ENCODE data around the gene STAP2. TPM values are rescaled to one million over a fixed set of nuclear protein-coding genes. Genes with fewer than 3 reads are reported as not detected.

STAP2 gene
- total and polyA plus RNA-seq, 8 donors, result 20.7 to 250 (median 43.3) TPM; not detected in 1

DNA sequence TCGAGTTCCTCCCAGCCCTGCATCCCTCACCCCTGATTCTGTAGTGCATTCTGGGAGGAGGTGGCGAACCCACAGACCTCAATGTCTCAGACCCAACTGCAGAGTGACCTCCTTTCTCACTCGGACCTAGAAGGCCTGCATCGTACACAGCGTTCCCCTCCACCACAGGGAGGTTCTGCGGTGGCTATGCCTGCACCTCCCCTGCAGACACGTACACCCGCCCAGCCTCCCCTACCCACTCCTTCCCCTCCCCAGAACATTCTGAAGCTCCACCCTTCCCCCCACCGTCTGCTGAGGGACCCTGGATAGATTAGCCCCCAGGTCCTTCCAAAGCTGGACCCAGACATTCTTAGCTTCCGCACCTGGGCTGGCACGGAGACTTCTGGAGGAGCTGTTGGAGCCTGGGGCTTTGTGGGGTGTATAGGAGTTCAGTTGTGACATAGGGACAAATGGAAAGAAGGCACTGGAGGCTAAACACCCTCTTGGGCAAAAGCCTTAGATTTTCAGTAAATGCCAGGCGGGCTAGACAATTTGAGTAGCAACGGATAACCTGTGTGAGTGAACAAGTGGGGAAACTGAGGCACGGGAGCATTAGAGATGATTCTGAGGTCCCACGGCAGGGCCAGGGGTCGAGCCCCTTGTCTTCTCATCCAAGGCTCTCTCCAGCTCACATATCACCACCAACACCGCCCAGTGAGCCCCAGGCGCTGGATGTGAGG lies 34.6 kb downstream of the STAP2 start:
- intact Hi-C loops (cut with DNase I; ENCODE audit: low total_unique reads), result no loop called here
- TF ChIP-seq, protein P1, sequence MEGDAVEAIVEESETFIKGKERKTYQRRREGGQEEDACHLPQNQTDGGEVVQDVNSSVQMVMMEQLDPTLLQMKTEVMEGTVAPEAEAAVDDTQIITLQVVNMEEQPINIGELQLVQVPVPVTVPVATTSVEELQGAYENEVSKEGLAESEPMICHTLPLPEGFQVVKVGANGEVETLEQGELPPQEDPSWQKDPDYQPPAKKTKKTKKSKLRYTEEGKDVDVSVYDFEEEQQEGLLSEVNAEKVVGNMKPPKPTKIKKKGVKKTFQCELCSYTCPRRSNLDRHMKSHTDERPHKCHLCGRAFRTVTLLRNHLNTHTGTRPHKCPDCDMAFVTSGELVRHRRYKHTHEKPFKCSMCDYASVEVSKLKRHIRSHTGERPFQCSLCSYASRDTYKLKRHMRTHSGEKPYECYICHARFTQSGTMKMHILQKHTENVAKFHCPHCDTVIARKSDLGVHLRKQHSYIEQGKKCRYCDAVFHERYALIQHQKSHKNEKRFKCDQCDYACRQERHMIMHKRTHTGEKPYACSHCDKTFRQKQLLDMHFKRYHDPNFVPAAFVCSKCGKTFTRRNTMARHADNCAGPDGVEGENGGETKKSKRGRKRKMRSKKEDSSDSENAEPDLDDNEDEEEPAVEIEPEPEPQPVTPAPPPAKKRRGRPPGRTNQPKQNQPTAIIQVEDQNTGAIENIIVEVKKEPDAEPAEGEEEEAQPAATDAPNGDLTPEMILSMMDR (IDR thresholded peaks at IDR 0.05), result no peak
- TF ChIP-seq EP300 (IDR thresholded peaks at IDR 0.05), result no peak
- TF ChIP-seq POLR2AphosphoS5 (IDR thresholded peaks at IDR 0.05), result no peak
- Histone ChIP-seq H3K27ac (no peak overlapping the region), H3K4me3 (peak overlapping the region; percentile 24 to 44 (median 32)), H3K27me3 (peaks cover 9 to 50% (median 18%) of the 10 kb centered on the region in 3 donors), H3K36me3 (no peaks in the 10 kb centered on the region), H3K9me3 (no peaks in the 10 kb centered on the region), H3K4me1 (peaks cover 0 to 10% (median 8%) of the 10 kb centered on the region in 4 donors)
- no peak for DNase-seq
- 41 to 52% (median 49%) methylated on average over 13 to 18 of the region's 18 CpGs for WGBS, 5 donors

DNA sequence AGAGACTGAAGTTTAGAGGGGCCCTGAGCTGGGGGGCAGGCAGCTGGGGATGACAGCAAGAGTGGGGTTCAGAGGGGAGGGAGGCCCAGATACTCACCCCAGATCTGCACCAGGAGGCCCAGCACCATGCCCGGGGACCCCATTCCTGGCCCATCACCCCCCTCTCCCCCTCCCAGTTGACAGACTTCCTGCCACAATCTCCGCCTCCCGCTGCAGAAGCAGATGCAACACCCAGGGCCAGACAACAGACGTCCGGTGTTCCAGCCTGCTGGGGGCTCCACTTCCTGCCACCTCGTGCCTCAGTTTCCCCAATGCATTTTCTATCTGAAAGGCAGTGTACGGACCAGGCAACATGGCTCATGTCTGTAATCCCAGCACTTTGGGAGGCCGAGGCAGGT lies 36.4 kb downstream of the STAP2 start, which contains the start of gene TMIGD2:
TSS of gene TMIGD2 (minus strand) at position 147 of the 398 bp plus-strand sequence. CDS start at position 143, 4 bp downstream.
- no peak for DNase-seq
- WGBS, 5 donors, result 46 to 68% (median 65%) methylated on average over 8 of the region's 8 CpGs
- Histone ChIP-seq H3K4me1 (peaks cover 0 to 10% (median 8%) of the 10 kb centered on the region in 4 donors), H3K36me3 (no peaks in the 10 kb centered on the region), H3K27ac (no peak within 1 kb of the TSS), H3K4me3 (no peak within 1 kb of the TSS), H3K27me3 (peaks cover 9 to 52% (median 18%) of the 10 kb centered on the region in 3 donors), H3K9me3 (no peaks in the 10 kb centered on the region)
- TF ChIP-seq EP300 (IDR thresholded peaks at IDR 0.05) (no peak), POLR2A (IDR thresholded peaks at IDR 0.05) (no peak), POLR2AphosphoS5 (IDR thresholded peaks at IDR 0.05) (no peak)
- intact Hi-C loops (cut with DNase I; ENCODE audit: low total_unique reads), result no loop called here

DNA sequence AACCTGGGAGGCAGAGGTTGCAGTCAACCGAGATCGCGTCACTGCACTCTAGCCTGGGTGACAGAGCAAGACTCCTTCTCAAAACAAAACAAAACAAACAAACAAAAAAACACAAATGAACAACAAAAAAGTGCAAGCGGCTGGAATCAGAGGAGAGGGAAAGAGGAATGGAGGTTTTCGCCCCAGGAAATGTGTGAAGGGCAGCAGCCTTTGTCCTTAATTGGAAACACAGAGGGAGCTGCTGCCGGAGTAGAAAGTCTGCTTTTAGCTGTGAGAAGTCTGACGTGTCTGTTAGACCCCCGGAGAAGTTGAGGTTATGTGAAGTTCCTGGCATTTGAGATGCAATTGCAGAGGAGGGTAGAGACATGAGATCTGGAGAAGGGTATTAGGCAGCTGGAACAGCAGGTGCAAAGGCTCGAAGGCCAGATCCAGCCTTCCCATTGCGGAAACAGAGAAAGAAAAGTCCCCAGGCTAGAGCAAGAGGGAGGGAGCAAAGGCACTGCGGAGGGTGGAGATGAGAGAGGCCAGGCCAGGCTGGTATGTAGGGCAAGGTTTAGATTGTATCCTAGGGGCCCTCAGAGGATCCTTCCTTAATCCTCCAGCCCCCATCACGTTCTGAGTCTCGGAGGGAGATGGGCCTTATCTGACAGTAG lies 36.9 kb downstream of the STAP2 start:
- peak in 1 of 2 donors; percentile 44 for DNase-seq
- no peaks in the 10 kb centered on the region for H3K36me3 ChIP-seq
- H3K27me3 ChIP-seq, result peaks cover 9 to 53% (median 18%) of the 10 kb centered on the region in 3 donors
- no peak overlapping the region for H3K27ac ChIP-seq
- peaks cover 0 to 10% (median 8%) of the 10 kb centered on the region in 4 donors for H3K4me1 ChIP-seq
- no peaks in the 10 kb centered on the region for H3K9me3 ChIP-seq
- H3K4me3 ChIP-seq, result no peak overlapping the region
- intact Hi-C loops (cut with DNase I; ENCODE audit: low total_unique reads), result no loop called here
- no peak for TF ChIP-seq EP300 (IDR thresholded peaks at IDR 0.05)
- TF ChIP-seq POLR2A (IDR thresholded peaks at IDR 0.05), result no peak
- TF ChIP-seq, protein P1 (IDR thresholded peaks at IDR 0.05), result no peak
- no peak for TF ChIP-seq POLR2AphosphoS5 (IDR thresholded peaks at IDR 0.05)
- 47 to 55% (median 51%) methylated on average over 13 of the region's 13 CpGs for WGBS, 5 donors

DNA sequence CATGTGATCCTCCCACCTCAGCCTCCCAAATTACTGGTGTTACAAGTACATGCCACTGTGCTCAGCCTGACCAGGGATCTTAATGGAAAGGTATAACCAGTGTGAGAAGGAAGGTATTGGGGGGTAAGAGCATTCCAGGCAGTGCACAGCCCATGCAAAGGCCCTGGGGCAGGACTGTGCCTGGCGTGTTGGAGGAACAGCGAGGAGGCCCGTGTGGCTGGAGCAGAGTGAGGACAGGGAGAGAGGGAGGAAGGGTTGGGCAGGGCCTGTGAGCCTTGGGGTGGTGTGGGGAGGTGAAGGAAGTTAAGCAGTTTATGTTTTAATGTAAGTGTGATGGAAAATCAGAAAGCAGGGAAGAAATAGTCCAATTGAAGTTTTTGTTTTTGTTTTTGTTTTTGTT lies 38.0 kb downstream of the STAP2 start:
- Histone ChIP-seq H3K36me3 (no peaks in the 10 kb centered on the region), H3K4me1 (peaks cover 0 to 14% (median 9%) of the 10 kb centered on the region in 4 donors), H3K9me3 (no peaks in the 10 kb centered on the region), H3K27ac (no peak overlapping the region), H3K27me3 (peaks cover 9 to 57% (median 22%) of the 10 kb centered on the region in 3 donors), H3K4me3 (no peak overlapping the region)
- no peak for DNase-seq
- intact Hi-C loops (cut with DNase I; ENCODE audit: low total_unique reads), result no loop called here
- TF ChIP-seq POLR2A (IDR thresholded peaks at IDR 0.05) (no peak), EP300 (IDR thresholded peaks at IDR 0.05) (no peak), POLR2AphosphoS5 (IDR thresholded peaks at IDR 0.05) (no peak)
- TF ChIP-seq, protein P1 (IDR thresholded peaks at IDR 0.05), result no peak
- 92 to 98% (median 95%) methylated on average over 3 of the region's 3 CpGs for WGBS, 5 donors

Data from stomach (tissue), 9 donors.